Mesenchymal stem cell (in vitro differentiated cells and primary cell): Measurements from ENCODE around the gene KIAA0825.

ENCODE experiments used
- DNase-seq: peaks from one replicate; pipeline ENCODE4 v3.0.0-alpha.2; 2013
- H2AFZ ChIP-seq: one replicate; pipeline ENCODE4 v1.6.1; 2013; ENCODE audit warnings: low read depth, mild to moderate bottlenecking, control low read depth, inconsistent platforms, low read length, moderate library complexity
- H2AK5ac ChIP-seq: 2 replicates; pipeline ENCODE4 v1.6.1; 2013; ENCODE audit warnings: low read length, moderate library complexity, mild to moderate bottlenecking, inconsistent platforms; ENCODE audit not compliant: severe bottlenecking
- H2BK120ac ChIP-seq: one replicate; pipeline ENCODE4 v1.6.1; 2013; ENCODE audit warnings: low read depth, mild to moderate bottlenecking, inconsistent platforms, low read length, moderate library complexity
- H2BK12ac ChIP-seq, 2 experiments: one replicate each; pipeline ENCODE4 v1.6.1; 2013; ENCODE audit warnings: inconsistent platforms in 2 of 2, low read length in 2 of 2, mild to moderate bottlenecking in 2 of 2, moderate library complexity in 2 of 2, control low read depth in 1 of 2
- H2BK15ac ChIP-seq: one replicate; pipeline ENCODE4 v1.6.1; 2013; ENCODE audit warnings: mild to moderate bottlenecking, low read depth, inconsistent platforms; ENCODE audit not compliant: poor library complexity, severe bottlenecking
- H2BK5ac ChIP-seq: 2 replicates; pipeline ENCODE4 v1.6.1; 2013; ENCODE audit warnings: low read depth, mild to moderate bottlenecking, low read length, control low read depth, inconsistent platforms; ENCODE audit not compliant: poor library complexity, severe bottlenecking
- H3K14ac ChIP-seq, 2 experiments: one replicate each; pipeline ENCODE4 v1.6.1; 2013; ENCODE audit warnings: inconsistent platforms in 2 of 2, low read length in 2 of 2, control low read depth in 1 of 2, mild to moderate bottlenecking in 1 of 2, moderate library complexity in 1 of 2
- H3K18ac ChIP-seq, 2 experiments: one replicate each; pipeline ENCODE4 v1.6.1; 2013; ENCODE audit warnings: inconsistent platforms in 2 of 2, low read length in 2 of 2, control low read depth in 1 of 2, low read depth in 1 of 2, mild to moderate bottlenecking in 1 of 2
- H3K23ac ChIP-seq, 2 experiments: one replicate each; pipeline ENCODE4 v1.6.1; 2013; ENCODE audit warnings: inconsistent platforms in 2 of 2, low read length in 2 of 2, mild to moderate bottlenecking in 2 of 2, moderate library complexity in 2 of 2, control low read depth in 1 of 2
- H3K27ac ChIP-seq: 2 replicates; pipeline ENCODE4 v1.5.1; 2013; ENCODE audit warnings: mild to moderate bottlenecking, moderate library complexity, low read length, control low read depth, inconsistent platforms; ENCODE audit not compliant: poor library complexity, severe bottlenecking
- H3K27me3 ChIP-seq, 2 experiments: 2 replicates each; pipeline versions ENCODE4 v1.6.1 to v1.7.0; 2013; ENCODE audit warnings: low read length in 2 of 2, mild to moderate bottlenecking in 2 of 2, moderate library complexity in 2 of 2, control low read depth in 1 of 2, inconsistent platforms in 1 of 2; ENCODE audit not compliant: control insufficient read depth in 1 of 2, insufficient read depth in 1 of 2
- H3K36me3 ChIP-seq, 2 experiments: 2 replicates each; pipeline versions ENCODE4 v1.6.1 to v1.7.0; 2013; ENCODE audit warnings: low read length in 2 of 2, control low read depth in 1 of 2, inconsistent platforms in 1 of 2, low read depth in 1 of 2, mild to moderate bottlenecking in 1 of 2; ENCODE audit not compliant: insufficient read depth in 2 of 2, control insufficient read depth in 1 of 2
- H3K4ac ChIP-seq, 2 experiments: one replicate each; pipeline ENCODE4 v1.6.1; 2013; ENCODE audit warnings: inconsistent platforms in 2 of 2, low read length in 2 of 2, mild to moderate bottlenecking in 2 of 2, moderate library complexity in 2 of 2, control low read depth in 1 of 2, low read depth in 1 of 2
- H3K4me1 ChIP-seq: 2 replicates; pipeline ENCODE4 v1.6.1; 2013; ENCODE audit warnings: low read depth, low read length, control low read depth; ENCODE audit not compliant: control insufficient read depth, insufficient read depth
- H3K4me2 ChIP-seq: 2 replicates; pipeline ENCODE4 v1.6.1; 2013; ENCODE audit warnings: low read length, mild to moderate bottlenecking, inconsistent platforms; ENCODE audit not compliant: poor library complexity, severe bottlenecking
- H3K4me3 ChIP-seq, 2 experiments: 2 replicates each; pipeline versions ENCODE4 v1.5.1 to v1.7.0; 2013; ENCODE audit warnings: low read length in 2 of 2, mild to moderate bottlenecking in 2 of 2, control low read depth in 1 of 2, low read depth in 1 of 2; ENCODE audit not compliant: insufficient read depth in 1 of 2
- H3K79me1 ChIP-seq: replicated peaks from 2 replicates; pipeline ENCODE4 v1.6.1; 2013; ENCODE audit warnings: mild to moderate bottlenecking, control low read depth, low read length, inconsistent platforms; ENCODE audit not compliant: poor library complexity, severe bottlenecking
- H3K9ac ChIP-seq: 2 replicates; pipeline ENCODE4 v1.7.0; 2013; ENCODE audit warnings: mild to moderate bottlenecking, low read length, moderate library complexity
- H3K9me3 ChIP-seq: 2 replicates; pipeline ENCODE4 v1.7.0; 2013; ENCODE audit warnings: mild to moderate bottlenecking, low read length; ENCODE audit not compliant: control insufficient read depth
- H4K8ac ChIP-seq: one replicate; pipeline ENCODE4 v1.6.1; 2013; ENCODE audit warnings: inconsistent platforms, mild to moderate bottlenecking, low read length, moderate library complexity
- H4K91ac ChIP-seq: one replicate; pipeline ENCODE4 v1.6.1; 2013; ENCODE audit warnings: mild to moderate bottlenecking, low read length, inconsistent platforms
- WGBS: methylation state at CpG from one replicate; pipeline ENCODE4 v1.1.7; 2013; ENCODE audit warnings: mixed read lengths; 5-methylcytosine and 5-hydroxymethylcytosine counted together

Gene KIAA0825

GRCh38 chr5:94461131-94461530 is 157.3 kb downstream of the KIAA0825 start:
- Histone ChIP-seq H2AK5ac (no peak overlapping the region), H2BK15ac (no peak overlapping the region), H3K27ac (no peak overlapping the region), H3K18ac (no peak overlapping the region), H3K9ac (no peak overlapping the region), H3K4me2 (no peak overlapping the region), H2BK120ac (no peak overlapping the region), H3K23ac (no peak overlapping the region), H3K36me3 (no peaks in the 10 kb centered on the region), H3K14ac (no peak overlapping the region), H2AFZ (no peak overlapping the region), H4K91ac (no peak overlapping the region), H4K8ac (no peak overlapping the region), H3K79me1 (no peaks in the 10 kb centered on the region), H2BK12ac (no peak overlapping the region), H3K9me3 (no peaks in the 10 kb centered on the region), H2BK5ac (no peak overlapping the region), H3K27me3 (no peaks in the 10 kb centered on the region), H3K4ac (no peak overlapping the region), H3K4me1 (no peaks in the 10 kb centered on the region), H3K4me3 (no peak overlapping the region)
- DNase-seq, result no peak
- 80% methylated on average over 1 of the region's 4 CpGs for WGBS

- no peaks in the 10 kb centered on the region for H3K79me1 ChIP-seq
- H2BK120ac ChIP-seq, result no peak overlapping the region
- no peak overlapping the region for H2BK15ac ChIP-seq
- no peak for DNase-seq
- H3K14ac ChIP-seq, result no peak overlapping the region
- H3K4me1 ChIP-seq, result no peaks in the 10 kb centered on the region
- no peak overlapping the region for H3K4me2 ChIP-seq
- no peak overlapping the region for H2BK5ac ChIP-seq
- no peak overlapping the region for H3K23ac ChIP-seq
- no peak overlapping the region for H4K8ac ChIP-seq
- H4K91ac ChIP-seq, result no peak overlapping the region
- H3K27ac ChIP-seq, result no peak overlapping the region
- no peak overlapping the region for H3K4me3 ChIP-seq
- H3K9me3 ChIP-seq, result no peaks in the 10 kb centered on the region
- no peak overlapping the region for H3K18ac ChIP-seq
- no peak overlapping the region for H3K4ac ChIP-seq
- no peaks in the 10 kb centered on the region for H3K36me3 ChIP-seq
- H2AK5ac ChIP-seq, result no peak overlapping the region
- no peak overlapping the region for H3K9ac ChIP-seq
- no peak overlapping the region for H2AFZ ChIP-seq
- H3K27me3 ChIP-seq, result no peaks in the 10 kb centered on the region
- H2BK12ac ChIP-seq, result no peak overlapping the region
Measured at GRCh38 chr5:94459915-94460314, 158.5 kb downstream of the KIAA0825 start.

- no peak overlapping the region for H2BK15ac ChIP-seq
- H2BK120ac ChIP-seq, result no peak overlapping the region
- H3K4me3 ChIP-seq, result no peak overlapping the region
- DNase-seq, result no peak
- no peaks in the 10 kb centered on the region for H3K4me1 ChIP-seq
- no peak overlapping the region for H3K9ac ChIP-seq
- H3K9me3 ChIP-seq, result no peaks in the 10 kb centered on the region
- H3K79me1 ChIP-seq, result no peaks in the 10 kb centered on the region
- no peak overlapping the region for H3K4ac ChIP-seq
- no peak overlapping the region for H3K4me2 ChIP-seq
- H2BK12ac ChIP-seq, result no peak overlapping the region
- no peak overlapping the region for H2BK5ac ChIP-seq
- H4K8ac ChIP-seq, result no peak overlapping the region
- H3K18ac ChIP-seq, result no peak overlapping the region
- no peak overlapping the region for H4K91ac ChIP-seq
- 96% methylated on average over 4 of the region's 4 CpGs for WGBS
- H3K36me3 ChIP-seq, result no peaks in the 10 kb centered on the region
- H3K23ac ChIP-seq, result no peak overlapping the region
- H2AFZ ChIP-seq, result no peak overlapping the region
- no peak overlapping the region for H3K14ac ChIP-seq
- H3K27ac ChIP-seq, result no peak overlapping the region
- no peak overlapping the region for H2AK5ac ChIP-seq
- no peaks in the 10 kb centered on the region for H3K27me3 ChIP-seq
Measured at GRCh38 chr5:94457788-94458187, 160.6 kb downstream of the KIAA0825 start.

- DNase-seq, result no peak
- no peaks in the 10 kb centered on the region for H3K27me3 ChIP-seq
Measured at GRCh38 chr5:94445726-94446125, 172.7 kb downstream of the KIAA0825 start.

More at GRCh38 chr5:94445726-94446125, 172.7 kb downstream of the KIAA0825 start:
- Histone ChIP-seq H2BK12ac (no peak overlapping the region), H4K91ac (no peak overlapping the region), H2AK5ac (no peak overlapping the region), H2BK120ac (no peak overlapping the region), H2BK15ac (no peak overlapping the region), H4K8ac (no peak overlapping the region), H3K9ac (no peak overlapping the region), H3K9me3 (no peaks in the 10 kb centered on the region), H3K18ac (no peak overlapping the region), H3K79me1 (no peaks in the 10 kb centered on the region), H3K36me3 (no peaks in the 10 kb centered on the region), H2BK5ac (no peak overlapping the region), H3K4ac (no peak overlapping the region), H3K27ac (no peak overlapping the region), H2AFZ (no peak overlapping the region), H3K4me2 (no peak overlapping the region), H3K23ac (no peak overlapping the region), H3K4me1 (no peaks in the 10 kb centered on the region), H3K4me3 (no peak overlapping the region), H3K14ac (no peak overlapping the region)
- 98% methylated on average over 2 of the region's 2 CpGs for WGBS
